ENCODE results near the gene CUEDC1. TPM values are rescaled to one million over a fixed set of nuclear protein-coding genes. Genes with fewer than 3 reads are reported as not detected.

Gene CUEDC1
- total RNA-seq, 1 donor from 2014 or later: 37.0 TPM

DNA sequence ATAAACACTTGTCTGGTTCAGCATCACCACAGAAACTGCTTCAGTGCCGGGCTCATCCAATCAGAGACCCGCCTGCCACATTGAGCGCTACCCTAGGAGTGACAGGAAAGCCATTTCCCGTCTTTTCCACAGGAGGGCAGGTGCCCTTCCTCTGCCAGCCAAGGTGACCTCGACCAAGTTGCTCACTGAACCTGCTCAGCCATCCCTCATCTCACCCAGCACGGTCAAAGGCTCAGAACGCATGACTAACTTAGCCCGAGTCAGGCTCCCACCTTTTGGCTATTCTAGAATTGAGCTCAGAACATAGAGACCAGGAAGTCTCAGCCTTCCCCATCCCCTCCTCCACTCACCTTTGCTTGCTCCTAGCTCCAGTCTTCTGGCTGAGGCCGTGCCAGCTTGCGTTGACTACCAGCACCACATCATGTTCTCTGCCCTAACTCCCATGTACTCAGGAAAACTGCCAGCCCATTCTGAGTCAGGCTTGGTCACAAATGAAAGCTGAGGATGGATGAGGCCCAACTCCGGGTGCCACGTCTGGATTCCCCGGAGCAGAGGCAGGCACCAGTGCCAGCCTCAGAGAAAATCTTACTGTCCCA lies 121.0 kb downstream of the CUEDC1 start:
- no peak for DNase-seq (ENCODE audit: low spot score in 2 of 2, unreplicated experiment in 2 of 2)
- Mint-ChIP-seq H3K27me3 (ENCODE audit: low read depth) (peaks cover 6% of the 10 kb centered on the region), H3K4me3 (no peak overlapping the region), H3K9me3 (no peaks in the 10 kb centered on the region), H3K36me3 (peaks cover 3% of the 10 kb centered on the region), H3K4me1 (no peaks in the 10 kb centered on the region), H3K27ac (no peak overlapping the region)
- TF ChIP-seq, protein P1, sequence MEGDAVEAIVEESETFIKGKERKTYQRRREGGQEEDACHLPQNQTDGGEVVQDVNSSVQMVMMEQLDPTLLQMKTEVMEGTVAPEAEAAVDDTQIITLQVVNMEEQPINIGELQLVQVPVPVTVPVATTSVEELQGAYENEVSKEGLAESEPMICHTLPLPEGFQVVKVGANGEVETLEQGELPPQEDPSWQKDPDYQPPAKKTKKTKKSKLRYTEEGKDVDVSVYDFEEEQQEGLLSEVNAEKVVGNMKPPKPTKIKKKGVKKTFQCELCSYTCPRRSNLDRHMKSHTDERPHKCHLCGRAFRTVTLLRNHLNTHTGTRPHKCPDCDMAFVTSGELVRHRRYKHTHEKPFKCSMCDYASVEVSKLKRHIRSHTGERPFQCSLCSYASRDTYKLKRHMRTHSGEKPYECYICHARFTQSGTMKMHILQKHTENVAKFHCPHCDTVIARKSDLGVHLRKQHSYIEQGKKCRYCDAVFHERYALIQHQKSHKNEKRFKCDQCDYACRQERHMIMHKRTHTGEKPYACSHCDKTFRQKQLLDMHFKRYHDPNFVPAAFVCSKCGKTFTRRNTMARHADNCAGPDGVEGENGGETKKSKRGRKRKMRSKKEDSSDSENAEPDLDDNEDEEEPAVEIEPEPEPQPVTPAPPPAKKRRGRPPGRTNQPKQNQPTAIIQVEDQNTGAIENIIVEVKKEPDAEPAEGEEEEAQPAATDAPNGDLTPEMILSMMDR (IDR thresholded peaks at IDR 0.05; ENCODE audit: unreplicated experiment): no peak

DNA sequence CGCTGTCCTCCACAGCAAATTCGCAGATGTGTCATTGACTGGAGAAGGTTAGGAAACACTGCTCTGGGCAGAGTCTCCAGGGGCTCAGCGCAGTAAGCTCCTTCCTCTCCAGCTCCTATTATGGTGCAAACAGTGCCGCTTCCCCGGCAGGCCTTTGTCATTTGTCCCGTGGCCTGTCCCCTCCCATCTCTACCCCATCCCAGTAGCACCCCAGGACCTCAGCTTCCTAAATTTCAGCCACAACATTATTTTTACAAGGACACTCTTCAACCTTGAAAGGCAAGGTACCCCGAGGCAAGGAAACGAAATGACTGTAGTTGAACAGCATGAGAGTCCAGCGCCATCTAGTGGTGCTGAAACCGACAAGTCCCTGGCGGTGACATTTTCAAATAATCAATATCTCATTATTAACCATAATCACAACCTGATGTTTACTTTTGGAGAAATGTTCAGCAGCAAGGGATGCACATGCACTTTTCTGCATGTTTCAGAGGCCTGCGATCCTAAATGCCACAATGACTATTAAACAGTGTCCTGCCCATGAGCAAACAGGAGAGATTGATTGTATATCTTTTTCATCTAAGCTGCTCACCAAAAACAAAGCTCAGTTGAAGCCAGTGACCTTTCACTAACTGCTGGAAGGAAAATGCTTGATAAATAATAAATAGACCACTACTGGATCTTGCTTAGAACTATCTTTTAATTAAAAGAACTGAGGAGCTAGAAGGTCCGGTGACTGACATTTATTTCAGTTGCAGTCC lies 121.9 kb downstream of the CUEDC1 start:
- Mint-ChIP-seq H3K36me3 (peaks cover under 1% of the 10 kb centered on the region), H3K4me1 (no peaks in the 10 kb centered on the region), H3K9me3 (no peaks in the 10 kb centered on the region), H3K27ac (no peak overlapping the region), H3K4me3 (no peak overlapping the region), H3K27me3 (ENCODE audit: low read depth) (peaks cover 8% of the 10 kb centered on the region)
- TF ChIP-seq, protein P1 (IDR thresholded peaks at IDR 0.05; ENCODE audit: unreplicated experiment): peak; percentile 86
- DNase-seq (ENCODE audit: low spot score in 2 of 2, unreplicated experiment in 2 of 2): peak; percentile 50 to 72

DNA sequence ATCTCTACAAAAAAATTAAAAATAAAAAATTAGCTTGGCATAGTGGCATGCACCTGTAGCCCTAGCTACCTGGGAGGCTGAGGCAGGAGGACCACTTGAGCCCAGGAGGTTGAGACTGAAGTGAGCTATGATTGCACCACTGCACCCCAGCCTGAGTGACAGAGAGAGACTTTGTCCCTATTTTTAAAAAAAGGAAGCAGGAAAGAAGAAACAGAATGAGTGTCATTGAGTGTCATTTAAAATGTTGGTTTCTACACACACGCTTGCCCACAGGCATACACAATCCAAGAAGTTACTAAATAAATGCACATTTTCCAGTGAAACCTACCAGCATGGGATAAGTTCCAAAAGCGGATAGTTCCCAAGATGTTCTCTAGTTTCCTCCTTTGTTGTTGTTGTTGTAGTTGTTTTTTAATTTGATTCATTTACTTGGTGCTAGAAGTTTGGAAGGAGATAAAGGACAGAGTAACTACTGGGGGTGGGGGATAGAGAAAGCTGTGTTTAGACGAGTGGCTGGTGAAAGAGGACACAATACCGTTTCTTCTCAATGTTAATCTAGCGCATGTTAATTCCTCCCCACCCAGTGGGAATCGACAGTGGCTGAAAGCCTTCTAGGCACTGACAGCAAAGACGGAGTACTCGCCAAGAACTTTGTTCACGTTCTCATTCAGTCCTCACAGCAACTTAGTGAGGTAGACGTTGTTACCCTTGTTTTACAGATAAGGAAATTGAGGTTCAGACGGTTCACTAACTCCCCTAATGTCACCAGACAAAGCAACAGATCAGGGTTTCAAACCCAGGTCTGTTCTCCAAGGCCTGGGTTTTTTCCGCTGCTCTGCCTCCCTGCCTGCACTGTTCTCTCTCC lies 122.7 kb downstream of the CUEDC1 start:
- no peaks in the 10 kb centered on the region for H3K4me1 Mint-ChIP-seq
- no peaks in the 10 kb centered on the region for H3K9me3 Mint-ChIP-seq
- H3K27me3 Mint-ChIP-seq (ENCODE audit: low read depth): peaks cover 8% of the 10 kb centered on the region
- no peak for DNase-seq (ENCODE audit: low spot score in 2 of 2, unreplicated experiment in 2 of 2)
- H3K4me3 Mint-ChIP-seq: no peak overlapping the region
- TF ChIP-seq, protein P1 (IDR thresholded peaks at IDR 0.05; ENCODE audit: unreplicated experiment): no peak
- no peak overlapping the region for H3K27ac Mint-ChIP-seq
- H3K36me3 Mint-ChIP-seq: no peaks in the 10 kb centered on the region

DNA sequence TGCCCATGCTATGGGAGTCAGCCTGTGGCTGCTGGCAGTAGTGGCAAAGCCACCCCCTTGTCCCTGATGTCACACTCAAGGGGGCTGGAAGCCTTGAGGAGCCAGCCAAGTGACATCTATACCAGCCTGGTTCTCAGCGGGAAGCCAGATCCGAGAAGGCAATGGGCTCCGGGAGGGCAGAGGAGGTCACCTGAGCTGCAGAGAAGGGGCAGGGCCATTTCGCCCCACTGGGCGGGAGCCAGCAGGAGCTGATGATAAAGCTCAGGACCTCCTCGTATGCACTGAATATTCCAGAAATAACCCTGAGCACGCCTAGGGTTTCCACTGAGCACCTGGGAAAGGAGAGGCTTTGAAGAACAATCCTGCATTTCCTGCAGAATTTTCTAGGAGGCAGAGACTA lies 124.3 kb downstream of the CUEDC1 start:
- DNase-seq (ENCODE audit: low spot score in 2 of 2, unreplicated experiment in 2 of 2): no peak
- H3K4me1 Mint-ChIP-seq: no peaks in the 10 kb centered on the region
- peaks cover 8% of the 10 kb centered on the region for H3K27me3 Mint-ChIP-seq (ENCODE audit: low read depth)
- H3K4me3 Mint-ChIP-seq: no peak overlapping the region
- H3K9me3 Mint-ChIP-seq: no peaks in the 10 kb centered on the region
- TF ChIP-seq, protein P1 (IDR thresholded peaks at IDR 0.05; ENCODE audit: unreplicated experiment): no peak
- H3K27ac Mint-ChIP-seq: no peak overlapping the region
- no peaks in the 10 kb centered on the region for H3K36me3 Mint-ChIP-seq

DNA sequence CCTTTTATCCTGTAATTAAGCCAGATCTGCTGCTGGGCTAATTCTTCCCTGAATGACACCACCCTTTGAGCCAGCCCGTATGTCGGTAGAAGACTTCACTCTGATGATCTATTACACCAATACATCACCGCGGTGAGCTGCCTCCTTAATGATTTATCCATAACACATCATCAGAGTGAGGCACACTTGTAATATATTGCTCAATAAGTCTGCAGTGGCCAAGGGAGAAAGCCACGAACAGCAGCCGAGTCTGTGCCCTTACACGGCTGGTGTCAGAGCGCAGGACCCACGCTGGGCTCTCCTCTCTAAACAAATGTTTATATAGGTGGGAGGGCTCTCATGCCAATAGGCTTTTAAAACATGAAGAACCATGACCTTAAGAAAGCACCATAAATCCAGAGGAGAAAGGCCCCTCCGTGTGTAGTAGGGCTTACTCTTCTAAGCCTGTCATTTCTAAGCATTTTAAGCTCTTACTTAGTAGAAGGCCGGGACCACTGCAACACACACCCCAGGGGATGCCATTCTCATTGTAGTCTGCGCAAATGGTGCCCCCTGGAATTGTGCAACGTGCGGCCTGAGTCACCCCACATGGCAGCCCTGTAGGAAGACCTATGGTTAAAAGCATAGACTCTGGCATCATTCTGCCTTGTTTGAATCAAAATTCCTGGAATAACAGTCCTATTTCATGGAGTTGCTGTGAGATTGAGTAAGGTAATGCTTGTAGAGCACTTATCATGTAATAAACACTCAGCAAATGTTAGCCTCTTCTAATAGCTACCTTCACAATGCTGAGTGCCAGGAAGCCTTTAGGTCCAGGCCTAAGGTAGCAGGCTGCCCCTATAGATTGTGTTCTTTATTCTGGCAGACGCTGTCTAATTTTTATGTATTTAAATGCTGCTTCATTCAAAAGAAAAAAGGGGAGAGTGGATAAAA lies 131.5 kb downstream of the CUEDC1 start:
- no peak for DNase-seq (ENCODE audit: low spot score in 2 of 2, unreplicated experiment in 2 of 2)
- Mint-ChIP-seq H3K4me3 (no peak overlapping the region), H3K27me3 (ENCODE audit: low read depth) (peaks cover 11% of the 10 kb centered on the region), H3K4me1 (peaks cover 14% of the 10 kb centered on the region), H3K9me3 (no peaks in the 10 kb centered on the region), H3K27ac (no peak overlapping the region), H3K36me3 (no peaks in the 10 kb centered on the region)
- TF ChIP-seq, protein P1 (IDR thresholded peaks at IDR 0.05; ENCODE audit: unreplicated experiment): no peak

All from mesothelial cell of epicardium (in vitro differentiated cells).